ENCODE data around the gene MEN1. TPM values are rescaled to one million over a fixed set of nuclear protein-coding genes. Genes with fewer than 3 reads are reported as not detected.

The MEN1 gene
- total and polyA plus RNA-seq, 9 of the 15 experiments (the other 6 are each of a cell fraction or from before 2014, with no cell fraction given), result 3.4 to 57.2 (median 19.3) TPM

GRCh38 chr11:64856382-64857227, 46.3 kb upstream of the MEN1 start (continued):
- peak; percentile 51; the same call in 1 of the 2 replicates for TF ChIP-seq JUND (IDR thresholded peaks at IDR 0.05; ENCODE audit: borderline replicate concordance, low read depth, low read length)
- no peak for TF ChIP-seq JUND (tag; IDR thresholded peaks at IDR 0.05; ENCODE audit: borderline replicate concordance, low read depth, low read length)
- TF ChIP-seq, protein P1, sequence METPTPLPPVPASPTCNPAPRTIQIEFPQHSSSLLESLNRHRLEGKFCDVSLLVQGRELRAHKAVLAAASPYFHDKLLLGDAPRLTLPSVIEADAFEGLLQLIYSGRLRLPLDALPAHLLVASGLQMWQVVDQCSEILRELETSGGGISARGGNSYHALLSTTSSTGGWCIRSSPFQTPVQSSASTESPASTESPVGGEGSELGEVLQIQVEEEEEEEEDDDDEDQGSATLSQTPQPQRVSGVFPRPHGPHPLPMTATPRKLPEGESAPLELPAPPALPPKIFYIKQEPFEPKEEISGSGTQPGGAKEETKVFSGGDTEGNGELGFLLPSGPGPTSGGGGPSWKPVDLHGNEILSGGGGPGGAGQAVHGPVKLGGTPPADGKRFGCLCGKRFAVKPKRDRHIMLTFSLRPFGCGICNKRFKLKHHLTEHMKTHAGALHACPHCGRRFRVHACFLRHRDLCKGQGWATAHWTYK (CRISPR knock-in tag; IDR thresholded peaks at IDR 0.05), result no peak
- no peak for TF ChIP-seq ZNF609 (CRISPR knock-in tag; IDR thresholded peaks at IDR 0.05; ENCODE audit: borderline replicate concordance)
- no peak for TF ChIP-seq SMAD1 (IDR thresholded peaks at IDR 0.05; ENCODE audit: low read depth, low read length, partially characterized antibody)
- no peak for TF ChIP-seq ZNF75A (CRISPR knock-in tag; IDR thresholded peaks at IDR 0.05)
- TF ChIP-seq ETV5 (CRISPR knock-in tag; IDR thresholded peaks at IDR 0.05; ENCODE audit: low read depth), result no peak
- TF ChIP-seq, protein P2, sequence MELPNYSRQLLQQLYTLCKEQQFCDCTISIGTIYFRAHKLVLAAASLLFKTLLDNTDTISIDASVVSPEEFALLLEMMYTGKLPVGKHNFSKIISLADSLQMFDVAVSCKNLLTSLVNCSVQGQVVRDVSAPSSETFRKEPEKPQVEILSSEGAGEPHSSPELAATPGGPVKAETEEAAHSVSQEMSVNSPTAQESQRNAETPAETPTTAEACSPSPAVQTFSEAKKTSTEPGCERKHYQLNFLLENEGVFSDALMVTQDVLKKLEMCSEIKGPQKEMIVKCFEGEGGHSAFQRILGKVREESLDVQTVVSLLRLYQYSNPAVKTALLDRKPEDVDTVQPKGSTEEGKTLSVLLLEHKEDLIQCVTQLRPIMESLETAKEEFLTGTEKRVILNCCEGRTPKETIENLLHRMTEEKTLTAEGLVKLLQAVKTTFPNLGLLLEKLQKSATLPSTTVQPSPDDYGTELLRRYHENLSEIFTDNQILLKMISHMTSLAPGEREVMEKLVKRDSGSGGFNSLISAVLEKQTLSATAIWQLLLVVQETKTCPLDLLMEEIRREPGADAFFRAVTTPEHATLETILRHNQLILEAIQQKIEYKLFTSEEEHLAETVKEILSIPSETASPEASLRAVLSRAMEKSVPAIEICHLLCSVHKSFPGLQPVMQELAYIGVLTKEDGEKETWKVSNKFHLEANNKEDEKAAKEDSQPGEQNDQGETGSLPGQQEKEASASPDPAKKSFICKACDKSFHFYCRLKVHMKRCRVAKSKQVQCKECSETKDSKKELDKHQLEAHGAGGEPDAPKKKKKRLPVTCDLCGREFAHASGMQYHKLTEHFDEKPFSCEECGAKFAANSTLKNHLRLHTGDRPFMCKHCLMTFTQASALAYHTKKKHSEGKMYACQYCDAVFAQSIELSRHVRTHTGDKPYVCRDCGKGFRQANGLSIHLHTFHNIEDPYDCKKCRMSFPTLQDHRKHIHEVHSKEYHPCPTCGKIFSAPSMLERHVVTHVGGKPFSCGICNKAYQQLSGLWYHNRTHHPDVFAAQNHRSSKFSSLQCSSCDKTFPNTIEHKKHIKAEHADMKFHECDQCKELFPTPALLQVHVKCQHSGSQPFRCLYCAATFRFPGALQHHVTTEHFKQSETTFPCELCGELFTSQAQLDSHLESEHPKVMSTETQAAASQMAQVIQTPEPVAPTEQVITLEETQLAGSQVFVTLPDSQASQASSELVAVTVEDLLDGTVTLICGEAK (IDR thresholded peaks at IDR 0.05), result 0 out of 2 replicates have a peak, but pooled peaks have one; percentile 21
- TF ChIP-seq, protein P2 (CRISPR knock-in tag; IDR thresholded peaks at IDR 0.05), result no peak
- TF ChIP-seq HDAC3 (IDR thresholded peaks at IDR 0.05; ENCODE audit: borderline replicate concordance, partially characterized antibody), result no peak
- 0 out of 2 replicates have a peak, but pooled peaks have one; percentile 30 for TF ChIP-seq POLR2G (IDR thresholded peaks at IDR 0.05; ENCODE audit: low read depth, low read length)
